ENCODE data around the gene TJP1. TPM values are rescaled to one million over a fixed set of nuclear protein-coding genes. Genes with fewer than 3 reads are reported as not detected.
A peak's percentile ranks its signal among the peaks of the same experiment; 100 is the strongest.
"Not testable (repeated sequence)": the region's sequence is repeated elsewhere in the genome, so short reads cannot be mapped to it uniquely, and the experiment has no call there.

TJP1 gene
- total RNA-seq, 2 donors from 2014 or later, result 86.9 to 110 TPM

DNA sequence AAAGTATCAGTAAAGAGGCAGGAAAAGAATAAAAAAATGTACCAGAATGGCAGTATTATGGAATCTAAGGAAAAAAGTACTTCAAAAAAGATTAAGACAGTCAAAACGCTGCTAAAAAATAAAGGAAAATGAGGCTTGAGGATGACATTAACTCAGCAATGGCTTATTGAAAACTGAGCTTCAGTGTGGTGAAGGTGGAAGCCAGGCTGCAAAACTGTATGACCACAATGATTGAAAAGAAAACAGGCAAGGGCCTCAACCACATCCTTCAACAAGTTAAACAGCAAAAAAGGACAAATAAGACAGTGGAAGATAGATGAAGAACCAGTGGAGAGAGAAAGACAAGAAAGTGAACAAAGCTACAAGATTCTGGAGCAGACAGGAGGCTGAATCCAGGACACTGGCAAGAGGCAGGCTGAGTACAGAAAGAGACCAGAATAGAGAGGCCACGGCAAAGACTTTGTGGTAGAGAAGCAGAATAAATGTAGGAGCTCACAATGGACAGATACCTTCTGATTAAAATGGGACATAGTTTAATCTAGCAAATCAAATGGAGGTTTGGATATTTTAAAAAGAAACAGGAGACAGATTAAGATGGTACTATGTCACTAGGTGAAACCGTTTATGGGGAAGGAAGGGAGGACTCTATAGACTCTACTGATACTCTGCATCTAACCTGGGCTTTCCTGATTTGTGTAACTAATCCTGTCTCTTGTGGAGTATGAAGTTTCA, 86.1 kb downstream of the TJP1 start:
- Histone ChIP-seq H3K9me3 (no peaks in the 10 kb centered on the region), H3K27ac (peak overlapping the region in 1 of 2 donors; percentile 55), H3K4me1 (no peaks in the 10 kb centered on the region), H3K4me3 (no peak overlapping the region), H3K36me3 (peaks cover 58% of the 10 kb centered on the region), H3K27me3 (no peaks in the 10 kb centered on the region)
- TF ChIP-seq, protein P1, sequence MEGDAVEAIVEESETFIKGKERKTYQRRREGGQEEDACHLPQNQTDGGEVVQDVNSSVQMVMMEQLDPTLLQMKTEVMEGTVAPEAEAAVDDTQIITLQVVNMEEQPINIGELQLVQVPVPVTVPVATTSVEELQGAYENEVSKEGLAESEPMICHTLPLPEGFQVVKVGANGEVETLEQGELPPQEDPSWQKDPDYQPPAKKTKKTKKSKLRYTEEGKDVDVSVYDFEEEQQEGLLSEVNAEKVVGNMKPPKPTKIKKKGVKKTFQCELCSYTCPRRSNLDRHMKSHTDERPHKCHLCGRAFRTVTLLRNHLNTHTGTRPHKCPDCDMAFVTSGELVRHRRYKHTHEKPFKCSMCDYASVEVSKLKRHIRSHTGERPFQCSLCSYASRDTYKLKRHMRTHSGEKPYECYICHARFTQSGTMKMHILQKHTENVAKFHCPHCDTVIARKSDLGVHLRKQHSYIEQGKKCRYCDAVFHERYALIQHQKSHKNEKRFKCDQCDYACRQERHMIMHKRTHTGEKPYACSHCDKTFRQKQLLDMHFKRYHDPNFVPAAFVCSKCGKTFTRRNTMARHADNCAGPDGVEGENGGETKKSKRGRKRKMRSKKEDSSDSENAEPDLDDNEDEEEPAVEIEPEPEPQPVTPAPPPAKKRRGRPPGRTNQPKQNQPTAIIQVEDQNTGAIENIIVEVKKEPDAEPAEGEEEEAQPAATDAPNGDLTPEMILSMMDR (IDR thresholded peaks at IDR 0.05), result no peak
- no peak for DNase-seq (ENCODE audit: low spot score)

GRCh38 chr15:29734917-29735572, 87.2 kb downstream of the TJP1 start:
- Histone ChIP-seq H3K9me3 (no peaks in the 10 kb centered on the region), H3K36me3 (peaks cover 51% of the 10 kb centered on the region), H3K4me3 (no peak overlapping the region), H3K27ac (no peak overlapping the region), H3K27me3 (no peaks in the 10 kb centered on the region), H3K4me1 (no peaks in the 10 kb centered on the region)
- no peak for DNase-seq (ENCODE audit: low spot score)
- TF ChIP-seq, protein P1 (IDR thresholded peaks at IDR 0.05), result no peak

GRCh38 chr15:29731865-29732264, 90.4 kb downstream of the TJP1 start:
- Histone ChIP-seq H3K4me1 (no peaks in the 10 kb centered on the region), H3K36me3 (peaks cover 70% of the 10 kb centered on the region), H3K27ac (no peak overlapping the region), H3K4me3 (no peak overlapping the region), H3K9me3 (no peaks in the 10 kb centered on the region), H3K27me3 (no peaks in the 10 kb centered on the region)
- TF ChIP-seq, protein P1 (IDR thresholded peaks at IDR 0.05), result no peak
- DNase-seq (ENCODE audit: low spot score), result no peak

DNA sequence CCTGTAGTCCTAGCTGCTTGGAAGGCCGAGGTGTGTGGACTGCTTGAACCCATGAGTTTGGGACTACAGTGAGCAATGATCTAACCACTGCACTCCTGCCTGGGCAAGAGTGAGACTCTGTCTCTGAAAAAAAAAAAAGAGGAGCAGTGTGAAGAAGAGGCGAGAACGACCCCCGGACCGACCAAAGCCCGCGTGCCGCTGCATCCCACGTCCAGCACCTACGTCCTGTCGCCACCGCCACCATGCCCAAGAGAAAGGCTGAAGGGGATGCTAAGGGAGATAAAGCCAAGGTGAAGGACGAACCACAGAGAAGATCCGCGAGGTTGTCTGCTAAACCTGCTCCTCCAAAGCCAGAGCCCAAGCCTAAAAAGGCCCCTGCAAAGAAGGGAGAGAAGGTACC, 91.8 kb downstream of the TJP1 start:
- peaks cover 82% of the 10 kb centered on the region for H3K36me3 ChIP-seq
- H3K9me3 ChIP-seq; H3K4me3 ChIP-seq; H3K27ac ChIP-seq; H3K4me1 ChIP-seq; DNase-seq (ENCODE audit: low spot score); H3K27me3 ChIP-seq: not testable (repeated sequence)

DNA sequence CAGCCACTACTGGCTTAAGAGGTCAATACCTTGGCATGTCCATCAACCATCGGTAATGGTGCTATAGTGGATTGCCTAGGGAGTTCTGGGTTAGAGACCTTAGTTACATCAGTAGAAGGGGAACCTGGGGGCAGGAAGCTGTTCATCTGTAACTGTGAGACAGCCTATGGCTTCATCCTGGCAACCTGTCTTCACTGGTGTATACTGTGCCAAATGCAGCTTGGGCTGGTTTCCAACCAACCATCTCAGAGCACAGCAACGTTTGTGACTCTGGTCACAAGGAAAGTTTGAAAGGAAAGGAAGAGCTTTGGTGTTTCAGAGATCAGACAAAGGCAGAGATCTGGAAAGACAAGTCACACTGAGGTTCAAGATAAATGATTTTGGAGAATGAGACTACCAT, 93.8 kb downstream of the TJP1 start:
- H3K27me3 ChIP-seq, result no peaks in the 10 kb centered on the region
- no peaks in the 10 kb centered on the region for H3K9me3 ChIP-seq
- TF ChIP-seq, protein P1 (IDR thresholded peaks at IDR 0.05), result no peak
- no peaks in the 10 kb centered on the region for H3K4me1 ChIP-seq
- no peak overlapping the region for H3K4me3 ChIP-seq
- no peak overlapping the region for H3K27ac ChIP-seq
- no peak for DNase-seq (ENCODE audit: low spot score)
- H3K36me3 ChIP-seq, result peaks cover 88% of the 10 kb centered on the region

DNA sequence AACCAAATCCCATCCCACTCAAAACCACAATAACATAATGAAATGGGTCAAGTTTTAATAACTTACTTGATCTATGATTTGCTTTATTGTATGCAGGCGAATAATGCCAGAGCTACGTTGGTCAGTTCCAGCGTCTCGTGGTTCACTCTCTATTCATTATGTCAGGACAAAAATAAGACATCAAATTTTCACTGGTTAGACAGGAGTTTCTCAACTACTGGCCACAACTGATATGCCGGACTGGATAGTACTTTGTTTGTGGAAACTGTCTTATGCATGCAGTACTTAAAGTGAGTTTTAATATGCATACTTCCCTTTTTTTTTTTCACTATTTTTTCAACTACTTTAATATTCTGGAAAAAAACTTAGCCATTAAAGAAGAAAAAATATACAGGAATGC, 94.4 kb downstream of the TJP1 start:
- Histone ChIP-seq H3K4me3 (no peak overlapping the region), H3K27me3 (no peaks in the 10 kb centered on the region), H3K4me1 (no peaks in the 10 kb centered on the region), H3K27ac (no peak overlapping the region), H3K36me3 (peaks cover 88% of the 10 kb centered on the region), H3K9me3 (no peaks in the 10 kb centered on the region)
- TF ChIP-seq, protein P1 (IDR thresholded peaks at IDR 0.05), result no peak
- no peak for DNase-seq (ENCODE audit: low spot score)

Data from right atrium auricular region (tissue), 2 donors.